Keratinocyte (primary cell): ENCODE results near the gene BHLHA9. TPM values are rescaled to one million over a fixed set of nuclear protein-coding genes. Genes with fewer than 3 reads are reported as not detected.

Experiments used
- DNase-seq: peaks from one replicate; pipeline ENCODE4 v3.0.0-alpha.2; 2011; ENCODE audit warnings: low read depth, missing footprints, low spot score
- FAIRE-seq: peaks from 2 replicates; lab custom pipeline; 2011; peaks lifted over from hg19 to GRCh38; lab: Jason Lieb, UNC
- H2AFZ ChIP-seq: 2 replicates; pipeline ENCODE4 v1.6.0; 2012; ENCODE audit warnings: low read length, control low read depth, inconsistent platforms; ENCODE audit not compliant: control insufficient read depth
- H3K27ac ChIP-seq: 2 replicates; pipeline ENCODE4 v1.5.1; 2011; ENCODE audit warnings: low read length; ENCODE audit not compliant: control insufficient read depth, insufficient read depth
- H3K27me3 ChIP-seq: 3 replicates; pipeline ENCODE4 v1.6.0; 2011; ENCODE audit warnings: low read length; ENCODE audit not compliant: control insufficient read depth, insufficient read depth; ENCODE audit errors: extremely low read depth
- H3K36me3 ChIP-seq, 2 experiments: 2 replicates in 1 of 2; 3 replicates in 1 of 2; pipeline ENCODE4 v1.5.1; 2011; ENCODE audit warnings: low read length in 2 of 2, mild to moderate bottlenecking in 1 of 2; ENCODE audit not compliant: control insufficient read depth in 2 of 2, insufficient read depth in 2 of 2; ENCODE audit errors: extremely low read depth in 1 of 2
- H3K4me1 ChIP-seq: 3 replicates; pipeline ENCODE4 v1.5.1; 2011; ENCODE audit warnings: low read length; ENCODE audit not compliant: control insufficient read depth, insufficient read depth; ENCODE audit errors: extremely low read depth
- H3K4me2 ChIP-seq: 3 replicates; pipeline ENCODE4 v1.6.0; 2011; ENCODE audit warnings: low read depth, low read length; ENCODE audit not compliant: control insufficient read depth, insufficient read depth; ENCODE audit errors: extremely low read depth
- H3K4me3 ChIP-seq, 3 experiments: fragments of 200-600 bp in 1 of 3; sonication (generic) in 1 of 3; 2 replicates in 2 of 3; 3 replicates in 1 of 3; pipeline ENCODE4 v1.5.1; 2011 to 2016; ENCODE audit warnings: low read length in 3 of 3, mild to moderate bottlenecking in 3 of 3, control low read depth in 2 of 3, inconsistent platforms in 1 of 3, low read depth in 1 of 3, mixed read lengths in 1 of 3, mixed run types in 1 of 3, moderate library complexity in 1 of 3; ENCODE audit not compliant: control insufficient read depth in 2 of 3, insufficient read depth in 2 of 3; ENCODE audit errors: extremely low read depth in 1 of 3
- H3K79me2 ChIP-seq: 2 replicates; pipeline ENCODE4 v1.6.0; 2012; ENCODE audit warnings: low read length; ENCODE audit not compliant: control insufficient read depth, insufficient read depth
- H3K9ac ChIP-seq: 3 replicates; pipeline ENCODE4 v1.6.0; 2011; ENCODE audit warnings: low read length; ENCODE audit not compliant: control insufficient read depth, insufficient read depth; ENCODE audit errors: extremely low read depth
- H3K9me1 ChIP-seq: 3 replicates; pipeline ENCODE4 v1.6.0; 2011; ENCODE audit warnings: low read length; ENCODE audit not compliant: control insufficient read depth, insufficient read depth; ENCODE audit errors: extremely low read depth
- H3K9me3 ChIP-seq: 2 replicates; pipeline ENCODE4 v1.5.1; 2012; ENCODE audit warnings: low read depth, low read length; ENCODE audit not compliant: control insufficient read depth
- H4K20me1 ChIP-seq: 3 replicates; pipeline ENCODE4 v1.6.0; 2011; ENCODE audit warnings: low read length; ENCODE audit not compliant: control insufficient read depth, insufficient read depth; ENCODE audit errors: extremely low read depth
- EZH2 ChIP-seq: IDR thresholded peaks from one replicate; pipeline ENCODE4 v1.6.1; 2012; ENCODE audit warnings: inconsistent platforms, mild to moderate bottlenecking, low read length, moderate library complexity
- dilution Hi-C: fragments of 300-500 bp; cut with MboI; formaldehyde crosslinking; loops from one replicate; pipeline ENCODE4 v1.7.0; 2020; ENCODE audit warnings: low sequenced_read_pairs; ENCODE audit not compliant: extremely low pct_ligation_motif_present
- polyA plus RNA-seq, 5 experiments: library from polyadenylated mRNA; depleted of rRNA in 3 of 5; stranded (reverse) in 3 of 5; stranded (forward) in 1 of 5; unstranded in 1 of 5; fragments of >200 nt; gene quantifications; 1 replicate in 1 of 5; 2 replicates in 3 of 5; 3 replicates in 1 of 5; pipeline versions ENCODE4 v1.2.1 to v1.2.3, GENCODE V29; 2011 to 2012; ENCODE audit warnings: missing spikeins in 2 of 5, low read depth in 1 of 5, low replicate concordance in 1 of 5
- TF ChIP-seq, protein P1 (sequence below), 3 experiments: IDR thresholded peaks in 1 of 3; conservative IDR thresholded peaks in 1 of 3; optimal IDR thresholded peaks in 1 of 3; 2 replicates in 2 of 3; 3 replicates in 1 of 3; pipeline versions ENCODE3 to v1.5.1; 2011; ENCODE audit warnings: low read length in 3 of 3, mild to moderate bottlenecking in 3 of 3, moderate library complexity in 2 of 3, control low read depth in 1 of 3, inconsistent platforms in 1 of 3; ENCODE audit not compliant: insufficient read depth in 2 of 3; ENCODE audit errors: extremely low read depth in 1 of 3

BHLHA9 gene
- polyA plus RNA-seq, 1 donor (not counting 4 experiments of a cell fraction or from before 2014, with no cell fraction given) = not detected

DNA sequence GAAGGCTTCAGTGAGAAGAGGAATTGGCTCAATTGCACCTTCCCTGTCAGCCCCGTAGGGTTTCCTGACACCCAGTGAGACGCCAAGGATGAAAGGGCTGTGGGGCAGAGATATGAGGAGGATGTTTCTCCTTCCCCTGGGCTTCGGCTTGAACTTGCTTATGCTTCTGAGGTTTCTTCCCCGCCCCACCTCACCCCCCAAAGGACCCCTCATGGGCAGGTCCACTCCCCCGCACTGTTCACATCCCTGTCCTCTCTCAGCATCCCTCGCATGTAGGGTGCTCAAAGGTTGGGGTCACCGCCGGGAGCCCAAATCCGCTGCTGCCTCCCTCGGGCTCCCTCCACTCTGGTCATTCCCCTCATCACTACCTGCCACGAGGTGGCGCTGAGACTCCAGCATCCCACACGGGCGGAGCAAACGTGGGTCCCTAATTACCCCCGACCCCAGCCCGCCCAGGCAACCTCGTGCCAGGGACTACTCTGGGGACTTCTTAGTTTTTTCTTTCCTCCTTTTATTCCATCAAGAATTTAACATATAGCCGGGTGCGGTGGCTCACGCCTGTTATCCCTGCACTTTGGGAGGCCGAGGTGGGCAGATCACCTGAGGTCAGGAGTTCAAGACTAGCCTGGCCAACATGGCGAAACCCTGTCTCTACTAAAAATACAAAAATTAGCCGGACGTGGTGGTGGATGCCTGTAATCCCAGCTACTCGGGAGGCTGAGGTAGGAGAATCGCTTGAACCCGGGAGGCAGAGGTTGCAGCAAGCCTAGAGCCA, 5.9 kb downstream of the BHLHA9 start:
- no peak for FAIRE-seq
- H3K9ac ChIP-seq = no peak overlapping the region
- H3K9me1 ChIP-seq = no peaks in the 10 kb centered on the region
- H3K79me2 ChIP-seq = no peaks in the 10 kb centered on the region
- dilution Hi-C loops = no loop called here
- peaks cover 35% of the 10 kb centered on the region for H3K27me3 ChIP-seq
- TF ChIP-seq EZH2 = no peak
- TF ChIP-seq, protein P1, sequence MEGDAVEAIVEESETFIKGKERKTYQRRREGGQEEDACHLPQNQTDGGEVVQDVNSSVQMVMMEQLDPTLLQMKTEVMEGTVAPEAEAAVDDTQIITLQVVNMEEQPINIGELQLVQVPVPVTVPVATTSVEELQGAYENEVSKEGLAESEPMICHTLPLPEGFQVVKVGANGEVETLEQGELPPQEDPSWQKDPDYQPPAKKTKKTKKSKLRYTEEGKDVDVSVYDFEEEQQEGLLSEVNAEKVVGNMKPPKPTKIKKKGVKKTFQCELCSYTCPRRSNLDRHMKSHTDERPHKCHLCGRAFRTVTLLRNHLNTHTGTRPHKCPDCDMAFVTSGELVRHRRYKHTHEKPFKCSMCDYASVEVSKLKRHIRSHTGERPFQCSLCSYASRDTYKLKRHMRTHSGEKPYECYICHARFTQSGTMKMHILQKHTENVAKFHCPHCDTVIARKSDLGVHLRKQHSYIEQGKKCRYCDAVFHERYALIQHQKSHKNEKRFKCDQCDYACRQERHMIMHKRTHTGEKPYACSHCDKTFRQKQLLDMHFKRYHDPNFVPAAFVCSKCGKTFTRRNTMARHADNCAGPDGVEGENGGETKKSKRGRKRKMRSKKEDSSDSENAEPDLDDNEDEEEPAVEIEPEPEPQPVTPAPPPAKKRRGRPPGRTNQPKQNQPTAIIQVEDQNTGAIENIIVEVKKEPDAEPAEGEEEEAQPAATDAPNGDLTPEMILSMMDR (optimal IDR thresholded peaks at IDR 0.05 in 1 of 3, IDR thresholded peaks at IDR 0.05 in 1 of 3, conservative IDR thresholded peaks at IDR 0.05 in 1 of 3; ENCODE audit: extremely low read depth in 1 of 3, insufficient read depth in 2 of 3, low read length in 3 of 3) = peak; percentile 55 to 89 (median 83)
- no peak overlapping the region for H3K4me2 ChIP-seq
- no peak overlapping the region for H3K27ac ChIP-seq
- H4K20me1 ChIP-seq = no peaks in the 10 kb centered on the region
- H3K36me3 ChIP-seq = no peaks in the 10 kb centered on the region
- DNase-seq = no peak
- H3K4me3 ChIP-seq = no peak overlapping the region
- H3K9me3 ChIP-seq = no peaks in the 10 kb centered on the region
- H3K4me1 ChIP-seq = no peaks in the 10 kb centered on the region
- H2AFZ ChIP-seq = no peak overlapping the region

DNA sequence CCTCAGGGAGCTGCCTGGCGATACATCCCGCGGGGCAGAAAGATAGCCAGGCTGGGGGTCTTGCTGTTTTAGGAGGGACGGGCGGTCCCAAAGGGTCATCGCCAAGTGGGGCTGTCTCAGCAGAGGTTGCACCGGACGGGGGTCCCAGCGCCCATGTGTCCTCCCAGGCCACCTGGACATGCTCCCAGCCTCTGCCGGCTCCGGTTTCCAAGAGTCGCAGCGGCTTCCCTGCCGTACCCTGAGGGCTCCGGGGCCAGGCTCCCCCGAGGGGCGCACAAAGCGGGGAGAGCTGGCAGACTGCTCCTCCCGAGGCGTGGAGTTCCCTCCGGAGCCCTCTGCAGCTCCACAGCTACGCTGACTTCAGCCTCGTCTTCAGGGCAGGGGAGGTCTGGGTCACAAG, 10.4 kb downstream of the BHLHA9 start:
- Histone ChIP-seq H3K4me1 (no peaks in the 10 kb centered on the region), H3K27me3 (peaks cover 11% of the 10 kb centered on the region), H3K27ac (no peak overlapping the region), H3K4me3 (no peak overlapping the region), H3K9me3 (no peaks in the 10 kb centered on the region), H3K9me1 (no peaks in the 10 kb centered on the region), H3K4me2 (no peak overlapping the region), H3K9ac (no peak overlapping the region), H2AFZ (no peak overlapping the region), H4K20me1 (no peaks in the 10 kb centered on the region), H3K79me2 (no peaks in the 10 kb centered on the region), H3K36me3 (no peaks in the 10 kb centered on the region)
- dilution Hi-C loops = no loop called here
- FAIRE-seq = no peak
- no peak for DNase-seq
- TF ChIP-seq, protein P1 (optimal IDR thresholded peaks at IDR 0.05 in 1 of 3, IDR thresholded peaks at IDR 0.05 in 1 of 3, conservative IDR thresholded peaks at IDR 0.05 in 1 of 3; ENCODE audit: extremely low read depth in 1 of 3, insufficient read depth in 2 of 3, low read length in 3 of 3) = no peak
- no peak for TF ChIP-seq EZH2
